HG03342 (cell line): ENCODE measurements around the gene LENEP.
"Not testable (repeated sequence)": the region's sequence is repeated elsewhere in the genome, so short reads cannot be mapped to it uniquely, and the experiment has no call there.

ENCODE experiments used
- ATAC-seq: cut with Tn5 transposase; IDR thresholded peaks from one replicate; pipeline ENCODE4 v1.9.1; 2021; ENCODE audit warnings: mild to moderate bottlenecking, moderate library complexity; ENCODE audit not compliant: unreplicated experiment

LENEP gene

DNA sequence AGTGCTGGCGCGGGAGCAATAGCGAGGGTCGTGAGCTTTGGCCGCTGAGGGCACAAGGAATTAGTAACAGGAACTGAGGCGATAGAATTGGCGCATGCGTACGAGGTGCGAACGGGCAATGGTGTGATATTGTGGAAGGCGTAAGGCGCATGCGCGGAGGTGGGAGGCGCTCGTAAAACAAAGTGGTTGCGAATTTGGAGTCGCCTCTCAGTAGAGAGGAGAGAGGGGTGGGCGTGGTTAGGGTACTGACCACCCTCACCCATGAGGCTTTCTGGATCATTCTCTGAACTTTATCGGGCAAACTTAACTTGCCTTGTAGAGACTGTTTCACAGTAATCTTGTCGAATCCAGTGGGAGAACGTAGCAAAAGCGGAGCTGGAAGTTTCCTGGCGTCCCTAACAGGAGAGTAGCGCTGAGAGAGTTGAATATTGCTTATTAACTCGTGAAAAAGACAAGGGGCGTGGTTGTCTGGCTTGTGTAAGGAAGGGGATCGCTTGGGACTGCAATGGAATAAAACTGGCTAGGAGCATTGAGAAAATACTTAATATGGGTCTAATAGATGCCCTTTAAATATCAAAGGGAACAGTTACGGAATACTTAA, 18.5 kb upstream of the LENEP start:
- peak; percentile 29 for ATAC-seq

- ATAC-seq = no peak
Observed at GRCh38 chr1:154975409-154976059, 17.9 kb upstream of the LENEP start.

- not testable (repeated sequence) for ATAC-seq
Observed at GRCh38 chr1:154977762-154978161, 15.6 kb upstream of the LENEP start.

DNA sequence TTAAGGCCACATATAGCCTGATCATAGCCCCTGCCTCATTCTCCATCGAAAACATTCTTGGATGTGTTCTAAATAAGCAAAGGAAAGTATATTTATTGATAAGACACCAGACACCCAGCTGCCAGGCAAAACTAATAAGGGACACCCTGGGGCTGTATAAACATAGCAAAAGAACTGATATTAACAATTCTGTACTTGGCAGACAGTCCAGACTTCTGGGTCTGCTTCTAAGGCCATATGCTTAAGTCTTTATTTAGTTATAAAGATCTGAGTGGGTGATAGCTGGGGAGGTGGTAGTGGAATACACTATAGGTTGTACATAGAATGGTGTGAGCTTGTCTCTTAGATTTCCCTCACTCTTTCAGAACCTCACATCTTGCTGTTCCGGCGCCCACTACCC, 15.0 kb upstream of the LENEP start:
- ATAC-seq = no peak

- no peak for ATAC-seq
Observed at GRCh38 chr1:154982341-154982740, 11.0 kb upstream of the LENEP start.

DNA sequence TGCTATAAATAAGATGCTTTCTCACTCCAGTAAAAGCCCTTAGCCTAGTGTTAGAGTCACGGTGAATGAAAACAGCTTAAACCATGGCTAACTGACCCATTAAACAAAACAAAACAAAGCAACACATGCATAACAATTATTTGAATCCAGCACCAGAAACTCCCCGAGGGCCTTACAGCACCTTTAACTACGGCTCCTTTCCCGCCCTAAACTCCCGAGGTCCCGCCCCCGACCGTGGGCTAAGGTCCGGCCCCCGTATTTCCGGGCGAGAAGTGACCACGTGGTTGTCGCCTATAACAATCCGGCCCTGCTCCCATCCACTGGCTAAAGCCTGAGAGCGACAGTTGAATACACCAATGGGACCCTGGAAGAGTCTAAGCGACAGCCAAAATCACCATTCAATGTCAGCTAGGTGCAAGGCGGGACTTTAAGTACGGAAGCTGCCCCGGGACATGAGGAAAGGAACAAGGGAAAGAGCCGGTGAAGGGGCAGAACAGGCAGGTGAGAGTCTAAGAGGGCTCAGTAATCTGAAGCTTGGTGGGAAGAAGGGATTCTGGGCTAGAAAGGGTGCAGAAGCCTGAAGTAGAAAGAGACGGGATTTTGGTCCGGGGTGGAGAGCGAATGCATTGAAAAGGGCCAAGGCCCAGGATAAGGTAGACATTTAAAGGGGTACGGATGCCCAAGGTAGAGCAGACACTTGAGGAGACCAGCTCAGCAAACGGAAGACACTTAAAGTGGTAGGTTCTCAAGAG, 10.3 kb upstream of the LENEP start, which contains the start of gene FLAD1:
Gene FLAD1, plus strand, starts transcription at position 448 of the 752 bp plus-strand sequence. CDS start 351 bp downstream, outside the sequence.
- ATAC-seq = peak; percentile 98

GRCh38 chr1:154983776-154984466, 9.5 kb upstream of the LENEP start:
- no peak for ATAC-seq

- ATAC-seq = not testable (repeated sequence)
Observed at GRCh38 chr1:154986736-154987135, 6.7 kb upstream of the LENEP start.

GRCh38 chr1:154987326-154987725, 6.1 kb upstream of the LENEP start:
- no peak for ATAC-seq

DNA sequence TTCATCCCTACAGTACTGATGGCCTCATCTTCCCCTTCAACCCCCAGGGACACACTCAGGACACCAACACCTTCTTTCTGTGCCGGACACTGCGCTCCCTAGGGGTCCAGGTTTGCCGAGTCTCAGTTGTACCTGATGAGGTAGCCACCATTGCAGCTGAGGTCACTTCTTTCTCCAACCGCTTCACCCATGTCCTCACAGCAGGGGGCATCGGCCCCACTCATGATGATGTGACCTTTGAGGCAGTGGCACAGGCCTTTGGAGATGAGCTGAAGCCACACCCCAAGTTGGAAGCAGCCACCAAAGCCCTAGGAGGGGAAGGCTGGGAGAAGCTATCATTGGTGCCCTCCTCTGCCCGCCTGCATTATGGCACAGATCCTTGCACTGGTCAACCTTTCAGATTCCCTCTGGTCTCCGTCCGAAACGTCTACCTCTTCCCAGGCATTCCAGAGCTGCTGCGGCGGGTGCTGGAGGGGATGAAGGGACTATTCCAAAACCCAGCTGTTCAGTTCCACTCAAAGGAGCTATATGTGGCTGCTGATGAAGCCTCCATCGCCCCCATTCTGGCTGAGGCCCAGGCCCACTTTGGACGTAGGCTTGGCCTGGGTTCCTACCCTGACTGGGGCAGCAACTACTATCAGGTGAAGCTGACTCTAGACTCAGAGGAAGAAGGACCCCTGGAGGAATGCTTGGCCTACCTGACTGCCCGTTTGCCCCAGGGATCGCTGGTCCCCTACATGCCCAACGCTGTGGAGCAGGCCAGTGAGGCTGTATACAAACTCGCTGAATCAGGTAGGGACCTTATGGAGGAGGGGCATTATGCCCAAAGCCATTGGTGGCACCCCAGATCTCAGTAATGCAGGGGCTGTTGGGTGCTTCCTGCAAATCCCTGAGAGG, 5.1 kb upstream of the LENEP start:
- ATAC-seq = no peak

- no peak for ATAC-seq
Observed at GRCh38 chr1:154989195-154989860, 4.1 kb upstream of the LENEP start.

DNA sequence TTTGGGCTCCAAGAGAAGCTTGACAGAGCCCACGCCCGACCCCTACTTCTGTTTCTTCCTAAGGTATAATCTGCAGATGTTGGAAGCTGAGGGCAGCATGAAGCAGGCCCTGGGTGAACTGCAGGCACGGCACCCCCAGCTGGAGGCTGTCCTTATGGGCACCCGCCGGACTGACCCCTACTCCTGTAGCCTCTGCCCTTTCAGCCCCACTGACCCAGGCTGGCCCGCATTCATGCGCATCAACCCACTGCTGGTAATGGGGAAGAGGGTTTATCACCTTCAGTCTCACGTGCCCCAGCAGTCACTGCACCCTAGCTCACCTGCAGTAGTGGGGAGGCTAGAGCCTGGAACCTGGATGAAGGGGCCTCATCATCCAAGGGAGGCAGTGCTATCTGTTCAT, 3.1 kb upstream of the LENEP start:
- no peak for ATAC-seq

DNA sequence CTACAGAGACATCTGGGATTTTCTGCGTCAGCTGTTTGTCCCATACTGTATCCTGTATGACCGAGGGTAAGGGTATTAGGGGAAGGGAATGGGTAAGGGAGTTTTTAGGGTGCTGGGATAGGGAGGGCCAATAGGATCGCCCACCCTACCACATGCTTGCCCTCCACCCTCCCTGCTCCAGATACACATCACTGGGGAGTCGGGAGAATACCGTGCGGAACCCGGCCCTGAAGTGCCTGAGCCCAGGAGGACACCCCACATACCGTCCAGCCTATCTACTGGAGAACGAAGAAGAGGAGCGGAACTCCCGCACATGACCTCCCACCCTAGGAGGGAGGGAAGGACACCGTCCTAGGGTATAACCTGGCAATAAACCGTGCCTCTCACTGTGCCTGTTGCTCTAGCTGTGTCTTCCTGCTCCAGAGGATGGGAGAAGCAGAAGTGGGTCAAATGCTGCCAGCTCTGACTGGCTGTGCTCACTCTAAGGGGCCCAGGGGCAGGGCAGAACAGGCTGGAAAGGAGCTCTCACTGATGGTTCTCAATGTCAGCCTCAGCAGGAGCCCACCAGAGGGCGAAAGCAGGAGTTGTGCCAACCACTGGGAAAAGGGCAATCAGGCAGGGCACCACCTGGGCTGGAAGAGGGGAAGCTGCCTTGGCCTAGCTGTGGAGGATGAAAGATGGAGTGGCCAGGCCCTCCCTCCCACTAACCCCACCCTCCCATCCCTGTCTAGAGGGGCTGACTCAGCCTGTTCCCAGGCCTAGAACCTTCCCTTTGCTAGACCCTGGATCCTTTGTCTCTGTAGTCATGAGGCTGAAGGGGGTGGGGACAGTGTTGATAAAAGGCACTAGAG, 440 bp upstream of the LENEP start:
- ATAC-seq = no peak

GRCh38 chr1:154994269-154994587, 842 bp downstream of the LENEP start:
- ATAC-seq = no peak

GRCh38 chr1:154994591-154994990, 1.2 kb downstream of the LENEP start:
- ATAC-seq = no peak

DNA sequence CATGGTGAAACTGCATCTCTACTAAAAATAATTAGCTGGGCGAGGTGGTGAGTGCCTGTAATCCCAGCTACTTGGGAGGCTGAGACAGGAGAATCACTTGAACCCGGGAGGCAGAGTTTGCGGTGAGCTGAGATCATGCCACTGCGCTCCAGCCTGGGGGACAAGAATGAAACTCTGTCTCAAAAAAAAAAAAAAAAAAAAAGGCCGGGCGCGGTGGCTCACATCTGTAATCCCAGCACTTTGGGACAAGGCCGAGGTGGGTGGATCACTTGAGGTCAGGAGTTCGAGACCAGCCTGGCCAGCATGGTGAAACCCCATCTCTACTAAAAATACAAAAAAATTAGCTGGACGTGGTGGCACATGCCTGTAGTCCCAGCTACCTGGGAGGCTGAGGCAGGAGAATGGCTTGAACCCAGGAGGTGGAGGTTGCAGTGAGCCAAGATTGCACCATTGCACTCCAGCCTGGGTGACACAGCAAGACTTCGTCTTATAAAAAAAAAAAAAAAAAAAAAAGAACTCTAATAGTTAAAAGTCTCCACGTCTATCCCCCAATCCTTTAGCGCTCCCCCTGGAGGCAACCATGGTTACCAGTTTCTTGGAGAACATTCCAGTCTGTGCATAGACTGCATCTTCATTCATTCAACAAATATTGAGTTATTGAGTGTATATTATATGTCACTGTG, 2.1 kb downstream of the LENEP start:
- not testable (repeated sequence) for ATAC-seq

DNA sequence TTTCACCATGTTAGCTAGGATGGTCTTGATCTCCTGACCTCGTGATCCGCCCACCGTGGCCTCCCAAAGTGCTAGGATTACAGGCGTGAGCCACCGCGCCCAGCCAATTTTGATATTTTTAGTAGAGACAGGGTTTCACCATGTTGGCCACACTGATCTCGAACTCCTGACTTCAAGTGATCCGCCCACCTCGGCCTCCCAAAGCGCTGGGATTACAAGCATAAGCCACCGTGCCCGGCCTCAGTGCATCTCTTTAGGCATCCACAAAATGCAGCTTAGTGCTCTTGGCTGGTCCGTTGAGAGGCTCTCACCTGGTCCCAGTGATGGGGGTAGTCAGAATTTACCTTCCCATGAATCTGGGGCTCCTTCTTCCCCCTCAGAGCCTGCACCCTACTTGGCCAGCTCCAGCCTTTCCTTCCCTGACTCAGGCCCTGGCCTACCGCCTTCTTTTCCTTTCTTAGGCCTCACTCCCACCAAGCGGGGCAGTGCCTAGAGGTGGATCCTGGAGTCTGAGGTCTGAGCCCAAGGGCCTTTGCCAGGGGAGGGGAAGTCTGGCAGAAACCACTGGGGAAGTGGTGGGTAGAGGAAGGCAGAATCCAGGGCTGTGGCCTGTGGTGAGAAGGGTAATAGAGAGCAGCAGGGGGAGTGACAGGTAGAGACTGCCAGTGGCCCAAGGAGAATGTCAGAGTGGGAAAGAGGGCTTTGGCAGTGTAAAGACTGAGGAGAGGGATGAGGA, 3.7 kb downstream of the LENEP start:
- no peak for ATAC-seq
